Spleen (tissue), 11 donors: ENCODE results near the gene TAGLN3. TPM values are rescaled to one million over a fixed set of nuclear protein-coding genes. Genes with fewer than 3 reads are reported as not detected.

Experiments used
- DNase-seq: peaks from one replicate; pipeline ENCODE4 v3.0.0-alpha.2; 2020
- H3K27ac ChIP-seq, 8 donors: fragments of 200-600 bp; sonication (generic) in 7 of 8; 1 replicate in 4 of 8; 2 replicates in 4 of 8; pipeline versions ENCODE4 v1.5.0 to v1.8.0; 2016 to 2021; ENCODE audit warnings: inconsistent platforms in 4 of 8, mild to moderate bottlenecking in 4 of 8, moderate library complexity in 1 of 8
- H3K27me3 ChIP-seq, 7 donors: fragments of 200-600 bp; sonication (generic) in 6 of 7; replicated peaks in 1 of 7; 1 replicate in 4 of 7; 2 replicates in 3 of 7; pipeline versions ENCODE4 v1.5.0 to v1.8.0; 2016 to 2021; ENCODE audit warnings: inconsistent platforms in 3 of 7, mild to moderate bottlenecking in 1 of 7
- H3K36me3 ChIP-seq, 6 donors: fragments of 200-600 bp; sonication (generic) in 5 of 6; 1 replicate in 4 of 6; 2 replicates in 2 of 6; pipeline versions ENCODE4 v1.5.0 to v1.8.0; 2016 to 2021; ENCODE audit warnings: inconsistent platforms in 2 of 6
- H3K4me1 ChIP-seq, 6 donors: fragments of 200-600 bp; sonication (generic) in 5 of 6; 1 replicate in 3 of 6; 2 replicates in 3 of 6; pipeline versions ENCODE4 v1.5.0 to v1.8.0; 2016 to 2021; ENCODE audit warnings: inconsistent platforms in 3 of 6
- H3K4me3 ChIP-seq, 8 donors: fragments of 200-600 bp; sonication (generic) in 7 of 8; 1 replicate in 4 of 8; 2 replicates in 4 of 8; pipeline versions ENCODE4 v1.5.0 to v1.8.0; 2016 to 2021; ENCODE audit warnings: inconsistent platforms in 4 of 8, mild to moderate bottlenecking in 4 of 8, moderate library complexity in 2 of 8
- H3K9me3 ChIP-seq, 8 donors: fragments of 200-600 bp; sonication (generic) in 7 of 8; 1 replicate in 4 of 8; 2 replicates in 4 of 8; pipeline versions ENCODE4 v1.5.0 to v1.8.0; 2016 to 2021; ENCODE audit warnings: inconsistent platforms in 4 of 8
- POLR2A ChIP-seq, 3 donors: fragments of 450-650 bp; IDR thresholded peaks; one replicate each; pipeline ENCODE4 v1.5.1; 2017; ENCODE audit warnings: antibody characterized with exemption in 3 of 3, mild to moderate bottlenecking in 1 of 3
- POLR2AphosphoS5 ChIP-seq, 3 donors: sonication (generic); formaldehyde crosslinking; IDR thresholded peaks; one replicate each; pipeline ENCODE4 v1.5.1; 2017; ENCODE audit warnings: antibody characterized with exemption in 3 of 3
- WGBS, 5 donors: extraction: QIAGEN DNeasy Blood & Tissue Kit in 3 of 5; methylation state at CpG; one replicate each; pipeline versions ENCODE4 v1.1.5 to v1.1.7; 2013 to 2018; 5-methylcytosine and 5-hydroxymethylcytosine counted together
- intact Hi-C: fragments of 100-400 bp; cut with DNase I; formaldehyde crosslinking; loops from one replicate; pipeline ENCODE4 v1.15.0; 2023; ENCODE audit warnings: low total_unique reads
- polyA plus RNA-seq, 3 donors: library from polyadenylated mRNA; stranded (reverse); fragments of 200-250 nt; gene quantifications; one replicate each; pipeline ENCODE4 v1.2.1, GENCODE V29; 2013
- total RNA-seq, 7 donors: library from RNA; depleted of rRNA in 3 of 7; stranded (reverse); fragments of >200 nt in 3 of 7; fragmentation: NEBNext Ultra II Directional in 4 of 7; extraction: Animal tissue kit (Norgen Biotek cat#: 25700) in 4 of 7; gene quantifications; one replicate each; pipeline versions ENCODE4 v1.1.0 to v1.2.1, GENCODE V29; 2016 to 2021
- TF ChIP-seq, protein P1 (sequence below), 11 experiments: fragments of 200-600 bp in 7 of 11; fragments of 450-650 bp in 4 of 11; sonication (generic) in 4 of 11; IDR thresholded peaks in 8 of 11; conservative IDR thresholded peaks in 3 of 11; 1 replicate in 7 of 11; 2 replicates in 4 of 11; pipeline versions ENCODE4 v1.4.0 to v1.8.0; 2016 to 2021; ENCODE audit warnings: antibody characterized with exemption in 11 of 11, inconsistent platforms in 4 of 11, mild to moderate bottlenecking in 1 of 11
- donor health status: healthy with polysubstance abuse.
- donor health status: DM: no; HTN: no; CAD: no; lungs with moderate emphysema.
- donor health status: DM: no; HTN: no; CAD: no.
- donor health status: Bipolar disorder and iron deficiency.
- donor health status: healthy.
- donor health status: DM: no; HTN: no; CAD: no.
- donor health status: DM: yes; HTN: yes; CAD: no.

Gene TAGLN3
- total and polyA plus RNA-seq, 10 donors, result not detected

DNA sequence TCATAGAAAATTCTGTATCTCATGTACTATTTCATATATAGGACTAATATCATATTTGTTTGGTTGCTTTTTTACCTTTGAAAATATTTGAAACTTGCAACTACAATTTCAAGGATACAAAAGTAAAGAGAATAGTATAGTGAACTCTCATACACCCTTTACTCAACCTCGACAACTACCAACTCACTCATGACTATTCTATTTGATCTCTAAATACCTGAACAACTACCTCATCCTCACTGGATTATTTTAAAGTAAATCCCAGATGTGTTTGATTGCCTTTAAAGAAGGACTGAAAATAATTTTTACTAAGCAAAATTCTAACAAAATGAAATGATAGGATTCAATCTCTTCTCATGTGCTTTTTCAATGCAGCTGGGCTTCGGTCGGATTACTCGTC, 47.9 kb downstream of the TAGLN3 start:
- Histone ChIP-seq H3K9me3 (no peaks in the 10 kb centered on the region), H3K27me3 (no peaks in the 10 kb centered on the region), H3K4me1 (peaks cover 0 to 9% (median 8%) of the 10 kb centered on the region in 6 donors), H3K27ac (no peak overlapping the region), H3K36me3 (no peaks in the 10 kb centered on the region), H3K4me3 (no peak overlapping the region)
- DNase-seq, result no peak
- TF ChIP-seq, protein P1, sequence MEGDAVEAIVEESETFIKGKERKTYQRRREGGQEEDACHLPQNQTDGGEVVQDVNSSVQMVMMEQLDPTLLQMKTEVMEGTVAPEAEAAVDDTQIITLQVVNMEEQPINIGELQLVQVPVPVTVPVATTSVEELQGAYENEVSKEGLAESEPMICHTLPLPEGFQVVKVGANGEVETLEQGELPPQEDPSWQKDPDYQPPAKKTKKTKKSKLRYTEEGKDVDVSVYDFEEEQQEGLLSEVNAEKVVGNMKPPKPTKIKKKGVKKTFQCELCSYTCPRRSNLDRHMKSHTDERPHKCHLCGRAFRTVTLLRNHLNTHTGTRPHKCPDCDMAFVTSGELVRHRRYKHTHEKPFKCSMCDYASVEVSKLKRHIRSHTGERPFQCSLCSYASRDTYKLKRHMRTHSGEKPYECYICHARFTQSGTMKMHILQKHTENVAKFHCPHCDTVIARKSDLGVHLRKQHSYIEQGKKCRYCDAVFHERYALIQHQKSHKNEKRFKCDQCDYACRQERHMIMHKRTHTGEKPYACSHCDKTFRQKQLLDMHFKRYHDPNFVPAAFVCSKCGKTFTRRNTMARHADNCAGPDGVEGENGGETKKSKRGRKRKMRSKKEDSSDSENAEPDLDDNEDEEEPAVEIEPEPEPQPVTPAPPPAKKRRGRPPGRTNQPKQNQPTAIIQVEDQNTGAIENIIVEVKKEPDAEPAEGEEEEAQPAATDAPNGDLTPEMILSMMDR (IDR thresholded peaks at IDR 0.05 in 8 of 11, conservative IDR thresholded peaks at IDR 0.05 in 3 of 11), result no peak
- intact Hi-C loops, result loop anchor here (10.0 kb wide), 1 partner anchor 52 kb away; the partner anchor contains the start of gene TAGLN3
- 66 to 80% (median 68%) methylated on average over 4 of the region's 4 CpGs for WGBS, 5 donors

GRCh38 chr3:112047264-112047663, 48.5 kb downstream of the TAGLN3 start:
- no peaks in the 10 kb centered on the region for H3K9me3 ChIP-seq
- no peak overlapping the region for H3K27ac ChIP-seq
- intact Hi-C loops, result loop anchor here (10.0 kb wide), 1 partner anchor 52 kb away; the partner anchor contains the start of gene TAGLN3
- peaks cover 0 to 9% (median 8%) of the 10 kb centered on the region in 6 donors for H3K4me1 ChIP-seq
- 79 to 93% (median 82%) methylated on average over 1 of the region's 1 CpG for WGBS, 5 donors
- H3K27me3 ChIP-seq, result peaks cover 0 to 6% (median 0%) of the 10 kb centered on the region in 7 donors
- no peaks in the 10 kb centered on the region for H3K36me3 ChIP-seq
- DNase-seq, result no peak
- TF ChIP-seq, protein P1 (IDR thresholded peaks at IDR 0.05 in 8 of 11, conservative IDR thresholded peaks at IDR 0.05 in 3 of 11), result no peak
- no peak for TF ChIP-seq POLR2A (IDR thresholded peaks at IDR 0.05)
- no peak for TF ChIP-seq POLR2AphosphoS5 (IDR thresholded peaks at IDR 0.05)
- no peak overlapping the region for H3K4me3 ChIP-seq

GRCh38 chr3:112048911-112049310, 50.2 kb downstream of the TAGLN3 start:
- Histone ChIP-seq H3K27ac (no peak overlapping the region), H3K36me3 (no peaks in the 10 kb centered on the region), H3K27me3 (peaks cover 0 to 6% (median 0%) of the 10 kb centered on the region in 7 donors), H3K4me3 (no peak overlapping the region), H3K9me3 (no peaks in the 10 kb centered on the region), H3K4me1 (peaks cover 0 to 3% (median 1%) of the 10 kb centered on the region in 6 donors)
- no peak for TF ChIP-seq POLR2AphosphoS5 (IDR thresholded peaks at IDR 0.05)
- no peak for TF ChIP-seq POLR2A (IDR thresholded peaks at IDR 0.05)
- TF ChIP-seq, protein P1 (IDR thresholded peaks at IDR 0.05 in 8 of 11, conservative IDR thresholded peaks at IDR 0.05 in 3 of 11), result no peak
- DNase-seq, result no peak
- intact Hi-C loops, result loop anchor here (10.0 kb wide), 1 partner anchor 54 kb away; the partner anchor contains the start of gene TAGLN3
- WGBS, 5 donors, result 67 to 89% (median 80%) methylated on average over 7 to 8 of the region's 8 CpGs

GRCh38 chr3:112053229-112053628, 54.5 kb downstream of the TAGLN3 start:
- no peak overlapping the region for H3K27ac ChIP-seq
- WGBS, 5 donors, result 43 to 94% (median 70%) methylated on average over 1 of the region's 1 CpG

More at GRCh38 chr3:112053229-112053628, 54.5 kb downstream of the TAGLN3 start:
- Histone ChIP-seq H3K9me3 (no peaks in the 10 kb centered on the region), H3K4me1 (no peaks in the 10 kb centered on the region), H3K36me3 (no peaks in the 10 kb centered on the region), H3K4me3 (no peak overlapping the region), H3K27me3 (peaks cover 0 to 6% (median 0%) of the 10 kb centered on the region in 7 donors)
- no peak for DNase-seq
- no peak for TF ChIP-seq POLR2AphosphoS5 (IDR thresholded peaks at IDR 0.05)
- TF ChIP-seq, protein P1 (IDR thresholded peaks at IDR 0.05 in 8 of 11, conservative IDR thresholded peaks at IDR 0.05 in 3 of 11), result no peak
- TF ChIP-seq POLR2A (IDR thresholded peaks at IDR 0.05), result no peak
- intact Hi-C loops, result no loop called here
